GM12878 (cell line): ENCODE data around the gene POLR2I. TPM values are rescaled to one million over a fixed set of nuclear protein-coding genes. Genes with fewer than 3 reads are reported as not detected.

Experiments
- HSF1 ChIP-seq: fragments of 150-350 bp; IDR thresholded peaks from 2 replicates; pipeline ENCODE4 v1.6.1; 2014; ENCODE audit warnings: mild to moderate bottlenecking, low read depth, low read length
- JUND ChIP-seq: IDR thresholded peaks from 2 replicates; pipeline ENCODE4 v1.6.1; 2012; ENCODE audit warnings: low read depth, mild to moderate bottlenecking, low read length, improper control_type of control experiment, moderate library complexity
- PAX8 ChIP-seq: fragments of 450-650 bp; IDR thresholded peaks from 2 replicates; pipeline ENCODE4 v1.6.1; 2017; ENCODE audit warnings: mild to moderate bottlenecking, moderate library complexity
- POU2F2 ChIP-seq: IDR thresholded peaks from 3 replicates; pipeline ENCODE4 v1.6.1; 2011; ENCODE audit warnings: low read depth, mild to moderate bottlenecking, low read length, borderline replicate concordance
- RBBP5 ChIP-seq: fragments of 200-600 bp; sonication (generic); conservative IDR thresholded peaks from 2 replicates; pipeline ENCODE4 v1.6.1; 2016
- REST ChIP-seq: IDR thresholded peaks from 2 replicates; pipeline ENCODE4 v1.6.1; 2012; ENCODE audit warnings: mild to moderate bottlenecking, low read depth, low read length
- STAT3 ChIP-seq: IDR thresholded peaks from 2 replicates; pipeline ENCODE4 v1.6.1; 2011; ENCODE audit warnings: low read depth, low read length, improper control_type of control experiment
- ZNF217 ChIP-seq: fragments of 450-650 bp; IDR thresholded peaks from 2 replicates; pipeline ENCODE4 v1.6.1; 2017; ENCODE audit warnings: antibody characterized with exemption, mild to moderate bottlenecking
- ZNF687 ChIP-seq: fragments of 450-650 bp; IDR thresholded peaks from 2 replicates; pipeline ENCODE4 v1.6.1; 2017; ENCODE audit warnings: mild to moderate bottlenecking, moderate library complexity
- polyA plus RNA-seq, 11 experiments: library from polyadenylated mRNA; depleted of rRNA in 4 of 11; unstranded in 6 of 11; stranded (reverse) in 5 of 11; fragments of >200 nt; fragmentation: Nextera tagmentation in 4 of 11; fragmentation: Illumina TruSeq in 1 of 11; extraction: Ambion mirVana in 4 of 11; extraction: Trizol in 1 of 11; gene quantifications; 1 replicate in 1 of 11; 2 replicates in 10 of 11; pipeline versions ENCODE4 v1.2.1 to v1.2.3, GENCODE V29; 2011 to 2016; ENCODE audit warnings: inconsistent platforms in 2 of 11, missing spikeins in 2 of 11, low read depth in 1 of 11
- total RNA-seq, 4 experiments: library from RNA; depleted of rRNA in 3 of 4; stranded (reverse); fragments of >200 nt in 3 of 4; fragmentation: Illumina TruSeq in 1 of 4; extraction: Trizol in 1 of 4; gene quantifications; 2 replicates each; pipeline versions ENCODE4 v1.2.1 to v1.2.3, GENCODE V29; 2013 to 2021

Gene POLR2I
- total and polyA plus RNA-seq, 10 of the 15 experiments (the other 5 are each of a cell fraction or from before 2014, with no cell fraction given): 30.9 to 272 (median 202) TPM

GRCh38 chr19:36163813-36164212 is 49.1 kb upstream of the POLR2I start (continued):
- TF ChIP-seq ZNF687 (no peak), ZNF217 (no peak), RBBP5 (no peak), POU2F2 (no peak), JUND (no peak), REST (no peak), HSF1 (no peak), STAT3 (no peak), PAX8 (no peak)
